Activated CD8-positive, alpha-beta memory T cell treated with anti-CD3 and anti-CD28 coated beads, Interleukin-2, amount 50 U/mL, for 24 hours (primary cell): ENCODE data around the gene YIPF5.

Source experiments
- DNase-seq: peaks from one replicate; pipeline ENCODE4 v3.0.0-alpha.2; 2020; ENCODE audit errors: extremely low read depth

YIPF5 gene

DNA sequence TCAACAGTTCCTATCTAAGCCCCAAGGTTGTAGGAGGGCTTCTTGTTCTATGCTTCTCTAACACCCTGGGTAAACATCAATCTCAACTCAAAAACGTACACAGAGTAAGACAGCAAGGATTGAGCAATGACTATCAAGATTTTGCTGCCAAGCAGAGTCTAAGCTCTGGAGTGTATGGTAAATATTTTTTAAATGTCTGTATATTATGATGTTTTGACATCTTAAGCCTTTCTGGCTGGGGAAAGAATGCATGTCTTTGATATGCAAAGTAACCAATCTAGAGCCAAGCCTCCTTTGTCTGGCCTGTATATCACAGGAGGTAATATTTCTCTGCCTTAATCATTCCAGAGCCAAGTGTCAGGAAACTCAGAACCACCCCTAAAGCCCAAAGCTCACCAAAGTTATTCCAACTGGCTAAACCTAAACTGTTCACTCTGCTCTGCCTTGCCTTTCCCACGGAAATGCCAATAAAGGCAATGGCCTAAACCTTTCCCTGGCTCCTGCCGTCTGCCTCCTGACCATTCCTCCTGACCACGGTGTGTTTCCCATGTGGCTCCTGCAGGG, 45.2 kb downstream of the YIPF5 start:
- no peak for DNase-seq

DNA sequence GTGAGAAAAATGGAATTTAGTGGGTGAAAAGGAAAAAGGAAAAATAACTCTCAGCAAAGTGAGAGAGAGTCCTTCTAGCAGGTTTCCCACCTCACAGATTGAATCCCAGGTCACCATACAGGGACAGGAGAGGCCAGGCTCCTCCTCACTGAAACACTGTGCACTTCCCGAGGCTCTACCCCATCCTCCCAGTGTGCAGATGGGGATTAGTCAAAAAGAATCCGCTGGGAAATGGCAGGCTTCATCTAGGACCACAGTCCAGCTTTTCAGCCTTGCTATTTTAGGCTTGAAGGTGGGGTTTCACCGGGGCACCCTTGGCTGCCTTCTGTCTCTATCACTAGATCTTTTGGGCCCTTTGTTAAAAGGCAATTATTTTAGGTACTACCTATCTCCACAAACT, 47.8 kb downstream of the YIPF5 start:
- DNase-seq, result no peak

- no peak for DNase-seq
Observed at GRCh38 chr5:144122081-144122480, 48.4 kb downstream of the YIPF5 start.

DNA sequence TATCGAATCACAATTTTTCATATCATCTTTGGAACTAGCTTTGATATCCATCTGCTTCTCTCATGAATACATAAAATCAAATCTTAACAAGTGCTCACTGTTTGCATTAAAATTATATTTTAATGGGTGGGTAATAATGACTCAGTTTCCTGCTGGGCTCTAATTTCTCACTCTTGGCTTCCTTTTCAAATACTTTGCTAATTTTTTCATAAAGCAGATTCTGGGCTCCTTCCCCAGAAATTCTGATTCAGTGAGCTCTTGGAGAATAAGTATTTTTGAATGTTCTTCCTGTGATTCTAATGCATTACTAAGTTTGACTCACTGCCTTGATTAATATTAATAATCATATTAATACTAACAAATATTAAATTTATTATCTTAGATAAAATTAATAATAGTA, 48.9 kb downstream of the YIPF5 start:
- DNase-seq, result no peak

DNA sequence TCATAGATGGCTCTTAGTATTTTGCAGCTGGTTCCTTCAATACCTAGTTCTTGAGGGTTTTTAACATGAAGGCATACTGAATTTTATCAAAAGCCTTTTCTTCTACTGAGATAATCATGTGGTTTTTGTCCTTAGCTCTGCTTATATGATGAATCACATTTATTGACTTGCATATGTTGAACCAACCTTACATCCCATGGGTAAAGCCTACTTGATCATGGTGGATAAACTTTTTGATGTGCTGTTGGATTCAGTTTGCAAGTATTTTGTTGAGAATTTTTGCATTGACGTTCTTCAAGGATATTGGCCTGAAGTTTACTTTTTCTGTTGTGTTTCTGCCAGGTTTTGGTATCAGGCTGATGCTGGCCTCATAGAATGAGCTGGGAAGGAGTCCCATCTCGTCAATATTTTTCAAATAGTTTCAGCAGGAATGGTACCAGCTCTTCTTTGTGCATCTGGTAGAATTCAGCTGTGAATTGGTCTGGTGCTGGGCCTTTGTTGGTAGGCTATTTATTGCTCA, 49.7 kb downstream of the YIPF5 start:
- no peak for DNase-seq

DNA sequence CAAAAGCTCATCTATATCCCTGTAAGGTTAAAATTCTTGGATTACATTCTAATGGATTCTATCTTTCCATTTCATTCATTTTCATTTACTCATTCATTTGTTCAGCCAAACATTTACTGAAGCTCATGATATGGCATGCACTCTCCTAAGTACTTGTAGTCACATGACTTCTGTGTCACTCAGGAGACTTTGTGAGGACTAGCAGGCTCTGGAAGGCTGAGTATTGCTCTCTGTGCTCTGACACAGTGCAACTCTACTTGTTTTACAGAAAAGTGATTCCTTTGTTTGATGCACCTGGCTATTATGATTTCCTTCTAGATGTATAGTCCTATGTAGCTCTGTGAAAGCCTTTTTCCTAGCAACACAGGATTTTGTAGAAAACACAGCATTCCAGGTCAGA, 53.0 kb downstream of the YIPF5 start:
- no peak for DNase-seq

DNA sequence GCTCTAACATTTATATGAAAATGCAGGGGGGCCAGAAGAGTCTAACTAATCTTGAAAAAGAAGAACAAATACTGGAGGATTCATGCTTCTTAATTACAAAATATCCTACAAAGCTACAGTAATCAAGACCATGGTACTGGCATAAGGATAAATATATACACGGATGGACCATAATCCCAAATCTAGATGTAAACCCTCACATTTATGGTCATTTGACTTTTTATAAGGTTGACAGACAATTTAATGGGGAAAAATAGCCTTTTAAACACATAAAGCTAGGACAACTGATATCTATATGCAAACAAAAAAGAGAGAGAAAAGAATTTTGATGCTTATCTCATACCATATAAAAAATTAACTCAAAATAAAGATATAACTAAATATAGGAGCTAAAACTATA, 55.9 kb downstream of the YIPF5 start:
- no peak for DNase-seq
